Fibroblast of peridontal ligament (primary cell): ENCODE measurements around the gene DNAJB6.

ENCODE experiments used
- DNase-seq: peaks from one replicate; pipeline ENCODE4 v3.0.0-alpha.2; 2010; ENCODE audit errors: extremely low read depth

Gene DNAJB6

GRCh38 chr7:157428554-157428945, 91.7 kb downstream of the DNAJB6 start:
- no peak for DNase-seq

DNA sequence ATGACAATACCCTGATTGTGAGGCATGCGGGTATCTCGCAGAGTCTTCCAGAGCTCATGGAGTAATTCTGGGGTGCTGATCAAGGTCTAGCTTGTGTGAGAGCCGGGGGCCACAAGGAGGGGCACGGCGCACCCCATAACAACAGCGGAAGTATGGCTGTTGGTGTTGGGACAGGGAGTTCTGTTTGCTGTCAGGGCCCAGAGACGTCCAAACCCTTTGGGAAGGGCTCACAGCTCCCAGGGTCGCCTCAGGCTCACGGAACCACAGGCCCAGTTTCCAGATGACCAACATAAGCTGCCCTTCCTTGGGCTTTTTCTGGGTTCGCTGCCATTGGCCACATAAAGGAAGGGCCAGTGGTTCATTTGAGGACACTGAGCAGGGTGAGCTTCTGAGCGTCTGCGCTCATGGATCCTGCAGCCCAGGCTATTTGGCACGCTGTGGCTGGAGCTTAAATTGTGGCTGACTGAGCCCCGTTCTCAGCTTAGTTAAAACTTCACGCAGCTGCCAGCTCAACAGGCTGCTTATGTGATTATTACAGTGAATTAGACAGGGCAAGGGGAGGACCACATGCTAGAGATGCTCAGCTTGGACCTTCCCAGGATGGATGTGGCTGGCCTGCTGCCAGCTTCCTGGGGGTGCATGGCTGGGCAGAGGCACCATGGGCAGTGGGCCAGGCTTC, 92.3 kb downstream of the DNAJB6 start:
- DNase-seq = no peak

DNA sequence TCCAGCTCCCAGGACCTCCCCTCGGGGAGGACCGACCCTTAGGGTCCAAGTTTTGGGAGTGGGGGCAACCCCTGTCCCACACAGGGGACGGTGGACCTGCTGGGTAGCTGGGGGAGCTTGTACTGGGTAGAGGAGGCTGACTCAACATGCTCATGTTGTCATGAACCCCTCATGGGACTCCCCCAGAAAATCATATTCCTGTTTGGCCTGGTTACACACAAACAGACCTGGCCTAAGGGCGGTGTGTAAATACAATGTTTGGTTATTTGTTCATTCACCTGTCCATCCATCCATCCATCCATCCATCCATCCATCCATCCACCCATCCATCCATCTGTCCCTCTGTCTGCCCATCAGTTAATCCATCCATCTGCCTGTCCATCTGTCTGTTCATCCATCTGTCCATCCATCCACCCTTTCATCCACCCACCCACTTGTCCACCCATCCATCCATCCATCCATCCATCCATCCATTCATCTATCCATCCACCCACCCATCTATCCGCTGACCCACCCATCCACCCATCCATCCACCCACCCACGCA, 92.9 kb downstream of the DNAJB6 start:
- DNase-seq = no peak

DNA sequence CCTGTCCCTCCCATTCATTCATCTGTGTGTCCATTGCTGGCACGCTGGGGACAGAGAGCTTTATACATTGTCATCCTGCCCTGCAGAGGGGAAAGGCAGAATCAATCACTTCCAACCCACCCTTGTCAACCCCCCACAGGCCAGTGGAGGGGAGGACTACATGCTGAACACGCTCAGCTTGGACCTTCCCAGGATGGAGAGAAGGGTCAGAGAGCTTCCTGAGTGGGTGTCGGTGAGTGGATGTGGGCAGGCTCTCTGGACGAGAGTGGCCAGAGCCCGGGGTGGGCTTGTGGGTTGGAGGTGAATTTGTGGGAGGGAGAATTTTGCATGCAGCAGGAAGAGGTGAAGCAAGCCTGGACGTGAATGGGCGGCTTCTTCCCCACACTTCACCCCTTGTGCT, 93.9 kb downstream of the DNAJB6 start:
- no peak for DNase-seq

DNA sequence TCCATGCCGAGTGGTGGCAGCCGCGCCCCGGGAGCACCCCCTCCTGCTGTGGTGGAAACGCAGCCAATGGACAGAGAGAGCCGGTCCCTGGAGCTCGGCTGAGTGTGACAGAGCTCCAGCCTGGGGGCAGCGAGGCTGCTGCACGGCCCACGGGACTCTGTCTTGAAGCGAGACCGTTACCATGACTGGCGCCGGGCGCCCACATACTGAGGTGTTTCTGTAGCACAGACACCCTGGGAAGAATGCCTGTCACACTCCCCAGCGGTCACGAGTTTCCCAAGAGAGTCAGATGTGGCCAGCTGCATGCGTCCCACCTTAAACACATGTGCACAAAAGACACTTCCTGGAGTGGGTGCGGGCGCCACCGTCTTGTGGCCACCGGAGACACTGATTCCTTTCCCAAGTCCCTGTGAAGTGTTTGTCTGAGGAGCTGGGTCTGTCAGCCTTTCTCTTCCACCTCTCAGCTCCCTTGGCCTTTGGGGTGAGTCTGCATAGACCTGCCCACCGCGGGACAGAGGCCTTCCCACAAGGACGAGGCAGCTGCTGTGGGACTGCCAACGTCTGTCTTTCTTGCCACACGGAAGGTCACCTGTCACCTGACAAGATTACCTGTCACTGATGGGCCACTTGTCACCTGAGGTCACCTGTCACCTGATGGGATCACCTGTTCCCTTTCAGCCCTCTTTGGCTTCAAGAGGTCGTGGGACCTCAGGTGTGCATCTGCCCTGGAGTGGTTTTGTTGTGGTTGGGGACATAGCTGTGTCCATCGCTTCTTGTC, 94.6 kb downstream of the DNAJB6 start:
- DNase-seq = no peak

DNA sequence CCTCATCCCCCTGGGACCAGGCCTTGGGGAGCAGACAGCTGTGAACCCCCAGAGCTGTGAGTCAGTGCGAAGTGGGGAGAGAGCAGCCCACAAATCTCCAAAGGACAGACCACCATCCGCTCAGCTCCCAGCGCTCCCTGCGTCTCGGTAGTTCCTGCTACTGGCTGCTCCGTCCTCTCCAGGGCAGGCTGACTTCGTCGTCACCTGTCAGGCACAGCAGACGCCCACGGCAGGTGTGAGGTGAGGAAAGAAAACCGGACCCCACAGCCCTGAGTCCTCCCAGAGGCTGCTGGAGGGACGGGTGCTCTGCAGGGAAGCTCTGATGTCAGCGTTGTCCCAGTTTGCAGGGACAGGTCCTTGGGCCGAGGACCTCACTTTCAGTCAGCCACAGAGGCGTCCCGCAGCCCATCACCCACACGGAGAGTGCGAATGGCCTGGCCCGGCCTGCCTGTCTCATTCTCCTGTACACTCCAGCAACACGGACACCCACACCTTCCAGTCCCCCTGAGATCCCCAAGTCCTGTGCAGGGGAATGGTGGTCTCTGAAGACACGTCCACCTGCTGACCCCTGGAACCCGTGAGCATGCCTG, 95.2 kb downstream of the DNAJB6 start:
- DNase-seq = no peak

DNA sequence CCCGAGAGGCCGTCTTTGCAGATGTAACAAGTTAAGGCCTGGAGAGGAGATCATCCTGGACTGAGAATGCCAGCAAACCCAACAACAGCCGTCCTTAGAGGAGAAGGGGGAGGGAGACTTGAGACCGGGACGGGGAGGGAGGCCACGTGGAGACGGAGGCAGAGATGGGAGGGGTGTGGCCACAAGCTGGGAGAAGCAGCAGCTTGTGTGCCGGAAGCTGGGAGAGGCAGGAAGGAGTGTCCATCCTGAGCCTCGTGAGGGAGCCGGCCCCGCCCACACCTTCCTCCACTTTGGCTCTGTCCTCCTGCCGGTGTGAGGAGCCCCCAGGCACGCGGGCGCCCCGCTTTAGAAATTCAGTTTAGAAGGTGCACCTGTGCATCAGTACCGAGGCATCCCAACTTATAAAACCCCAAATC, 95.7 kb downstream of the DNAJB6 start:
- DNase-seq = peak; percentile 44

DNA sequence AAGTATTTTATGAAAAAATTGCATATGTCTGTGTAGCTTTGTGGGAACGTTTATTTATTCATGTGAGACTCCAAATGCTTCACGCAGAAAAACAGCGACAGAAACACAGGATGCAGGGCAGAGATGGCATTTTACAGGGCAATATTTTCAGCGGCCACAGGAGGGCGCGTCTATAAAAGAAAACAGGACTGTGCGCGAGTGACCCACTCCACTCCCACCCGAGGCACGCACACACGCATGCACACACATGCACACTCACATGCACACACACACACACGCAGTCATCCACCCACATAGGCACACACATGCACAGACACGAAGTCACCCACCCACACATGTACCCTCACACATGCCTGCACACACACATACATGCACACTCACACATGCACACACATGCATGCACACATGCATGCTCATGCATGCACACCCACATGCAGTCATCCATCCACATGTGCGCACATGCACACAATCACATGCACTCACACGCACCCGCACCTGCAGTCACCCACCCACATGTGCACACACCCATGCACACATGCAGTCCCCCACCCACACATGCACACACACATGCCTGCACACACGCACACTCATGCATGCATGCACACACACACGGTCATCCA, 96.3 kb downstream of the DNAJB6 start:
- DNase-seq = peak; percentile 32

DNA sequence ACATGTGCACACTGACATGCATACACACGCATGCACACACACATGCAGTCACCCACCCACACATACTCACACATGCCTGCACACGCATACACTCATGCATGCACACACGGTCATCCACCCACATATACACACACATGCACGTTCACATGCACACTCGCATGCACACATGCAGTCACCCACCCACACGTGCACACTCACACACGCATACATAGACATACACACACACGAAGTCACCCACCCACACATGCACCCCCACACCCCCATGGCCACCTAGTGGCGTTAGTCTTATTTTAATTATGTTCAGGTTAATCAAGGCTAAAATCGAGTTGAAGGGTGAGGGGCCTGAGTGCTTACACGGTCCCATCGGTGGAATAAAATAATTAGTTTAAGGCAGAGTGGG, 96.8 kb downstream of the DNAJB6 start:
- no peak for DNase-seq

GRCh38 chr7:157434231-157434630, 97.4 kb downstream of the DNAJB6 start:
- no peak for DNase-seq

- DNase-seq = no peak
Measured at GRCh38 chr7:157434701-157435100, 97.9 kb downstream of the DNAJB6 start.

GRCh38 chr7:157436076-157436475, 99.3 kb downstream of the DNAJB6 start:
- DNase-seq = no peak

DNA sequence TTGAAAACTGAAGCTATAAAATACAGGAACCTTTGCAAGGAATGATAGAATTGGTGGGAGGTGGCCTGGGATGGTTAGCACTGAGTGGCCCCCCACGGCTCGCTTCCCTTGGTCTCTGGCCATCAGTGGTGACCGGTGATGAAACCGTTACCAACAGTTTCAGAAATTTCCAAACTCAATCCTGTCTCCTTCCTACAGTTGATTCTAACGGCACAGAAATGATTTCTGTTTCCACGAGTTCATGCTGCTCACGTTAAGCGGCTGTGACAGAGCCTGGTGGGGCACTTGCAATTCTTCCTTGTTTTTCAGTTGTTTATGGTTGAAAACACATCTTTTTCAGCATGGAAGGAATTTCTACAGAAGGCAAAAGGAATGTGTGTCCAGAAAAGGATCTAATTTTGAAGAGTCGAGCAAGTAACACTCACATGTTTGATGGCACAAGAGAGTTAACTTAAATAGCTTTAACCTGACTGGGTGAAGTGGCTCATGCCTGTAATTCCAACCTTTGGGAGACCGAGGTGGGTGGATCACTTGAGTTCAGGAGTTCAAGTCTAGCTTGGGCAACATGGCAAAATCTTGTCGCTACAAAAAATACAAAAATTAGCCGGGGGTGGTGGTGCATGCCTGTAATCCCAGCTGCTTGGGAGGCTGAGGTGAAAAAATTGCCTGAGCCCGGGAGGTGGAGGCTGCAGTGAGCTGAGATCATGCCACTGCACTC, 100.1 kb downstream of the DNAJB6 start:
- peak; percentile 11 for DNase-seq

- no peak for DNase-seq
Measured at GRCh38 chr7:157437519-157438061, 100.8 kb downstream of the DNAJB6 start.

GRCh38 chr7:157438121-157439025, 101.6 kb downstream of the DNAJB6 start:
- no peak for DNase-seq

GRCh38 chr7:157439149-157439548, 102.3 kb downstream of the DNAJB6 start:
- DNase-seq = no peak

GRCh38 chr7:157439761-157440160, 103.0 kb downstream of the DNAJB6 start:
- no peak for DNase-seq

- DNase-seq = no peak
Measured at GRCh38 chr7:157440346-157441022, 103.7 kb downstream of the DNAJB6 start.

GRCh38 chr7:157441023-157441399, 104.2 kb downstream of the DNAJB6 start:
- DNase-seq = no peak

DNA sequence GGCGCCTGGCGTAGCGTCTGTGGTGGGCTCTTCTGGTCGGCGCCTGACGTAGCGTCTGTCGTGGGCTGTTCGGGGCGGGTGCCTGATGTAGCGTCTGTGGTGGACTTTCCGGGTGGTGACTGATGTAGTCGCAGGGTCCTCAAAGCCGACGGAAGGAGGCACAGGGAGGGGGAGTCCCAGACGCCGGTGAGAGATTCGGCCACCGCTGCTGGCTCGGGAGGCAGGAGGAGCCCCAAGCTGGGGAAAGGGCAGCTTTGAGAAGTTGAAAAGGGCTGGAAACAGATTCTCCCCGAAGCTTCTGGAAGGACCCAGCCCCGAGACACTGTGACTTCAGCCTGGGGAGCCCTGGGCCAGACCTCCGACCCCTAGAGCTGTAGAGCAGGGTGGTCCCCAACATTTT, 105.7 kb downstream of the DNAJB6 start:
- DNase-seq = no peak
